ENCODE data around the gene SSTR1. TPM values are rescaled to one million over a fixed set of nuclear protein-coding genes. Genes with fewer than 3 reads are reported as not detected.
A peak's percentile ranks its signal among the peaks of the same experiment; 100 is the strongest.

SSTR1 gene
- total RNA-seq, 1 donor from 2014 or later = 4.4 TPM

GRCh38 chr14:38211255-38211735 lies 3.6 kb downstream of the SSTR1 start:
- Mint-ChIP-seq H3K36me3 (ENCODE audit: insufficient read depth) (no peaks in the 10 kb centered on the region), H3K27ac (no peak overlapping the region), H3K9me3 (ENCODE audit: low read depth) (no peaks in the 10 kb centered on the region), H3K4me3 (ENCODE audit: low read depth) (peak overlapping the region; percentile 60), H3K4me1 (ENCODE audit: low read depth) (peaks cover 29% of the 10 kb centered on the region), H3K27me3 (peaks cover 71% of the 10 kb centered on the region)
- no peak for DNase-seq (ENCODE audit: low spot score, unreplicated experiment)
- TF ChIP-seq CTCF (IDR thresholded peaks at IDR 0.05; ENCODE audit: unreplicated experiment) = no peak

GRCh38 chr14:38212111-38212510 lies 4.4 kb downstream of the SSTR1 start:
- DNase-seq (ENCODE audit: low spot score, unreplicated experiment) = no peak
- Mint-ChIP-seq H3K36me3 (ENCODE audit: insufficient read depth) (no peaks in the 10 kb centered on the region), H3K4me3 (ENCODE audit: low read depth) (peak overlapping the region; percentile 50), H3K9me3 (ENCODE audit: low read depth) (no peaks in the 10 kb centered on the region), H3K27me3 (peaks cover 64% of the 10 kb centered on the region), H3K27ac (no peak overlapping the region), H3K4me1 (ENCODE audit: low read depth) (peaks cover 36% of the 10 kb centered on the region)
- no peak for TF ChIP-seq CTCF (IDR thresholded peaks at IDR 0.05; ENCODE audit: unreplicated experiment)

- H3K27me3 Mint-ChIP-seq = peaks cover 59% of the 10 kb centered on the region
- no peak overlapping the region for H3K27ac Mint-ChIP-seq
- no peaks in the 10 kb centered on the region for H3K36me3 Mint-ChIP-seq (ENCODE audit: insufficient read depth)
- peaks cover 33% of the 10 kb centered on the region for H3K4me1 Mint-ChIP-seq (ENCODE audit: low read depth)
- no peak for TF ChIP-seq CTCF (IDR thresholded peaks at IDR 0.05; ENCODE audit: unreplicated experiment)
- H3K9me3 Mint-ChIP-seq (ENCODE audit: low read depth) = no peaks in the 10 kb centered on the region
- DNase-seq (ENCODE audit: low spot score, unreplicated experiment) = no peak
- no peak overlapping the region for H3K4me3 Mint-ChIP-seq (ENCODE audit: low read depth)
Measured at GRCh38 chr14:38213001-38213400, 5.3 kb downstream of the SSTR1 start.

GRCh38 chr14:38217553-38217952 lies 9.8 kb downstream of the SSTR1 start:
- Mint-ChIP-seq H3K9me3 (ENCODE audit: low read depth) (no peaks in the 10 kb centered on the region), H3K36me3 (ENCODE audit: insufficient read depth) (no peaks in the 10 kb centered on the region), H3K4me1 (ENCODE audit: low read depth) (peaks cover 17% of the 10 kb centered on the region), H3K4me3 (ENCODE audit: low read depth) (no peak overlapping the region), H3K27ac (no peak overlapping the region), H3K27me3 (peaks cover 20% of the 10 kb centered on the region)
- no peak for TF ChIP-seq CTCF (IDR thresholded peaks at IDR 0.05; ENCODE audit: unreplicated experiment)
- DNase-seq (ENCODE audit: low spot score, unreplicated experiment) = no peak

GRCh38 chr14:38221077-38221476 lies 13.4 kb downstream of the SSTR1 start:
- no peak overlapping the region for H3K4me3 Mint-ChIP-seq (ENCODE audit: low read depth)
- H3K9me3 Mint-ChIP-seq (ENCODE audit: low read depth) = peaks cover 3% of the 10 kb centered on the region
- peaks cover 7% of the 10 kb centered on the region for H3K27me3 Mint-ChIP-seq
- no peaks in the 10 kb centered on the region for H3K36me3 Mint-ChIP-seq (ENCODE audit: insufficient read depth)
- no peak for TF ChIP-seq CTCF (IDR thresholded peaks at IDR 0.05; ENCODE audit: unreplicated experiment)
- H3K27ac Mint-ChIP-seq = no peak overlapping the region
- DNase-seq (ENCODE audit: low spot score, unreplicated experiment) = no peak
- peaks cover 12% of the 10 kb centered on the region for H3K4me1 Mint-ChIP-seq (ENCODE audit: low read depth)

All from progenitor cell of endocrine pancreas (in vitro differentiated cells).